ENCODE results near the gene WDR7.

WDR7 gene

GRCh38 chr18:57050310-57050949 lies 399.3 kb downstream of the WDR7 start:
- Histone ChIP-seq H3K4me1 (ENCODE audit: control insufficient read depth in 2 of 2, insufficient read depth in 1 of 2, low read depth in 1 of 2, low read length in 2 of 2) (peaks cover 0 to 8% of the 10 kb centered on the region in 2 donors), H2BK120ac (ENCODE audit: low read depth, low read length) (no peak overlapping the region), H3K4me2 (ENCODE audit: insufficient read depth, low read length, poor library complexity, severe bottlenecking) (no peak overlapping the region), H3K4ac (ENCODE audit: low read length) (no peak overlapping the region), H3K14ac (ENCODE audit: low read length) (no peak overlapping the region), H3K18ac (ENCODE audit: low read length) (peak overlapping the region; percentile 32), H3K79me1 (ENCODE audit: low read depth, low read length) (no peaks in the 10 kb centered on the region), H3K27ac (replicated peaks; ENCODE audit: low read length) (no peak overlapping the region), H2BK15ac (ENCODE audit: low read length) (no peak overlapping the region), H2AFZ (ENCODE audit: low read length) (no peak overlapping the region), H3K27me3 (ENCODE audit: control insufficient read depth in 3 of 3, insufficient read depth in 3 of 3, low read depth in 1 of 3, low read length in 3 of 3) (peaks cover 0 to 22% (median 0%) of the 10 kb centered on the region in 3 experiments), H2BK12ac (ENCODE audit: low read length) (no peak overlapping the region), H4K91ac (ENCODE audit: low read depth, low read length, poor library complexity) (no peak overlapping the region), H2AK5ac (ENCODE audit: low read depth, low read length) (no peak overlapping the region), H3K36me3 (replicated peaks in 1 of 2; ENCODE audit: control insufficient read depth in 2 of 2, insufficient read depth in 2 of 2, low read length in 2 of 2) (no peaks in the 10 kb centered on the region), H2BK5ac (ENCODE audit: low read length) (peak overlapping the region; percentile 7), H4K8ac (ENCODE audit: low read depth, low read length) (no peak overlapping the region), H3K23ac (ENCODE audit: low read depth, low read length, poor library complexity) (no peak overlapping the region), H3K4me3 (ENCODE audit: low read length in 2 of 2) (no peak overlapping the region), H3K9me3 (replicated peaks in 1 of 2; ENCODE audit: control insufficient read depth in 2 of 2, insufficient read depth in 1 of 2, low read depth in 1 of 2, low read length in 2 of 2) (peaks cover 0 to 4% of the 10 kb centered on the region in 2 donors), H3K9ac (ENCODE audit: low read depth, low read length, poor library complexity) (no peak overlapping the region)
- DNase-seq (ENCODE audit: low spot score): no peak
- no CpG with 5 or more reads among the region's 6 CpGs for WGBS, 2 donors (ENCODE audit: extremely low coverage in 2 of 2, insufficient read length in 2 of 2, insufficient replicate concordance in 1 of 2)

- no peak overlapping the region for H3K14ac ChIP-seq (ENCODE audit: low read length)
- peak overlapping the region; percentile 26 for H2AK5ac ChIP-seq (ENCODE audit: low read depth, low read length)
- peaks cover 0 to 2% of the 10 kb centered on the region in 2 donors for H3K9me3 ChIP-seq (replicated peaks in 1 of 2; ENCODE audit: control insufficient read depth in 2 of 2, insufficient read depth in 1 of 2, low read depth in 1 of 2, low read length in 2 of 2)
- H2BK15ac ChIP-seq (ENCODE audit: low read length): no peak overlapping the region
- H3K27me3 ChIP-seq (ENCODE audit: control insufficient read depth in 3 of 3, insufficient read depth in 3 of 3, low read depth in 1 of 3, low read length in 3 of 3): peaks cover 0 to 22% (median 0%) of the 10 kb centered on the region in 3 experiments
- H3K79me1 ChIP-seq (ENCODE audit: low read depth, low read length): no peaks in the 10 kb centered on the region
- peaks cover 0 to 8% of the 10 kb centered on the region in 2 donors for H3K4me1 ChIP-seq (ENCODE audit: control insufficient read depth in 2 of 2, insufficient read depth in 1 of 2, low read depth in 1 of 2, low read length in 2 of 2)
- no peak overlapping the region for H2BK12ac ChIP-seq (ENCODE audit: low read length)
- H2BK5ac ChIP-seq (ENCODE audit: low read length): peak overlapping the region; percentile 7
- no peak overlapping the region for H4K91ac ChIP-seq (ENCODE audit: low read depth, low read length, poor library complexity)
- DNase-seq (ENCODE audit: low spot score): no peak
- no peak overlapping the region for H3K23ac ChIP-seq (ENCODE audit: low read depth, low read length, poor library complexity)
- no peak overlapping the region for H3K27ac ChIP-seq (replicated peaks; ENCODE audit: low read length)
- H3K9ac ChIP-seq (ENCODE audit: low read depth, low read length, poor library complexity): no peak overlapping the region
- H3K4ac ChIP-seq (ENCODE audit: low read length): no peak overlapping the region
- H3K4me2 ChIP-seq (ENCODE audit: insufficient read depth, low read length, poor library complexity, severe bottlenecking): no peak overlapping the region
- no peak overlapping the region for H2BK120ac ChIP-seq (ENCODE audit: low read depth, low read length)
- peak overlapping the region; percentile 11 for H3K18ac ChIP-seq (ENCODE audit: low read length)
- no peak overlapping the region for H2AFZ ChIP-seq (ENCODE audit: low read length)
- WGBS, 2 donors (ENCODE audit: extremely low coverage in 2 of 2, insufficient read length in 2 of 2, insufficient replicate concordance in 1 of 2): no CpG with 5 or more reads among the region's 3 CpGs
- H4K8ac ChIP-seq (ENCODE audit: low read depth, low read length): no peak overlapping the region
- H3K36me3 ChIP-seq (replicated peaks in 1 of 2; ENCODE audit: control insufficient read depth in 2 of 2, insufficient read depth in 2 of 2, low read length in 2 of 2): no peaks in the 10 kb centered on the region
- no peak overlapping the region for H3K4me3 ChIP-seq (ENCODE audit: low read length in 2 of 2)
Measured at GRCh38 chr18:57051021-57051656, 400.0 kb downstream of the WDR7 start.

DNA sequence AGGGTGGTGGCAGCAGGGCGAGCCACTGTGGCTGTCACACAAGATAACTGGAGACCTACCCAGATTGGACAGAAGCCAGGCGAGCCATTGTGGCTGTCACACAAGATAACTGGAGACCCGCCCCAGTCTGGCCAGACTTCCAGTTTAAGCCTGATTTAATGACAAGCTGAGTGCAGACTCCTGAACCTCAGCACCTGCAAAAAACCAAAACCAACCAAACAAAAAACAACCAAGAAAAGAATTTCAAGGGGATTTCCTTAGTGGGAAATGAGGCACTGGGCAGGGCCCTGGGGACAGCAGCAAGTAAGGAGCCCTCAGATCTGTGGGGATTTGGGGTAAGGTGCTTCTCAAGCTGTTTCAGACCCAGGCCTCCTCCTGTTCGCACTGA lies 400.5 kb downstream of the WDR7 start:
- Histone ChIP-seq H4K91ac (ENCODE audit: low read depth, low read length, poor library complexity) (no peak overlapping the region), H3K9me3 (replicated peaks in 1 of 2; ENCODE audit: control insufficient read depth in 2 of 2, insufficient read depth in 1 of 2, low read depth in 1 of 2, low read length in 2 of 2) (no peaks in the 10 kb centered on the region), H3K4me3 (ENCODE audit: low read length in 2 of 2) (no peak overlapping the region), H3K27me3 (ENCODE audit: control insufficient read depth in 3 of 3, insufficient read depth in 3 of 3, low read depth in 1 of 3, low read length in 3 of 3) (peaks cover 0 to 17% (median 0%) of the 10 kb centered on the region in 3 experiments), H3K79me1 (ENCODE audit: low read depth, low read length) (no peaks in the 10 kb centered on the region), H2AFZ (ENCODE audit: low read length) (no peak overlapping the region), H3K36me3 (replicated peaks in 1 of 2; ENCODE audit: control insufficient read depth in 2 of 2, insufficient read depth in 2 of 2, low read length in 2 of 2) (no peaks in the 10 kb centered on the region), H3K27ac (replicated peaks; ENCODE audit: low read length) (no peak overlapping the region), H2BK12ac (ENCODE audit: low read length) (no peak overlapping the region), H3K9ac (ENCODE audit: low read depth, low read length, poor library complexity) (no peak overlapping the region), H2BK120ac (ENCODE audit: low read depth, low read length) (no peak overlapping the region), H3K18ac (ENCODE audit: low read length) (no peak overlapping the region), H2BK15ac (ENCODE audit: low read length) (no peak overlapping the region), H3K23ac (ENCODE audit: low read depth, low read length, poor library complexity) (no peak overlapping the region), H2BK5ac (ENCODE audit: low read length) (no peak overlapping the region), H3K4me2 (ENCODE audit: insufficient read depth, low read length, poor library complexity, severe bottlenecking) (no peak overlapping the region), H4K8ac (ENCODE audit: low read depth, low read length) (no peak overlapping the region), H3K4ac (ENCODE audit: low read length) (no peak overlapping the region), H2AK5ac (ENCODE audit: low read depth, low read length) (no peak overlapping the region), H3K4me1 (ENCODE audit: control insufficient read depth in 2 of 2, insufficient read depth in 1 of 2, low read depth in 1 of 2, low read length in 2 of 2) (peaks cover 0 to 8% of the 10 kb centered on the region in 2 donors), H3K14ac (ENCODE audit: low read length) (no peak overlapping the region)
- DNase-seq (ENCODE audit: low spot score): no peak
- no CpG with 5 or more reads among the region's 4 CpGs for WGBS, 2 donors (ENCODE audit: extremely low coverage in 2 of 2, insufficient read length in 2 of 2, insufficient replicate concordance in 1 of 2)

- no peak overlapping the region for H3K4me3 ChIP-seq (ENCODE audit: low read length in 2 of 2)
- no peak overlapping the region for H3K27ac ChIP-seq (replicated peaks; ENCODE audit: low read length)
Measured at GRCh38 chr18:57052173-57052572, 401.0 kb downstream of the WDR7 start.

More at GRCh38 chr18:57052173-57052572, 401.0 kb downstream of the WDR7 start:
- H3K36me3 ChIP-seq (replicated peaks in 1 of 2; ENCODE audit: control insufficient read depth in 2 of 2, insufficient read depth in 2 of 2, low read length in 2 of 2): no peaks in the 10 kb centered on the region
- H2BK12ac ChIP-seq (ENCODE audit: low read length): no peak overlapping the region
- H3K4me1 ChIP-seq (ENCODE audit: control insufficient read depth in 2 of 2, insufficient read depth in 1 of 2, low read depth in 1 of 2, low read length in 2 of 2): peaks cover 0 to 8% of the 10 kb centered on the region in 2 donors
- H2BK5ac ChIP-seq (ENCODE audit: low read length): no peak overlapping the region
- no CpG with 5 or more reads among the region's 4 CpGs for WGBS, 2 donors (ENCODE audit: extremely low coverage in 2 of 2, insufficient read length in 2 of 2, insufficient replicate concordance in 1 of 2)
- no peak overlapping the region for H2BK120ac ChIP-seq (ENCODE audit: low read depth, low read length)
- no peak overlapping the region for H3K18ac ChIP-seq (ENCODE audit: low read length)
- H3K4ac ChIP-seq (ENCODE audit: low read length): no peak overlapping the region
- peaks cover 0 to 16% (median 0%) of the 10 kb centered on the region in 3 experiments for H3K27me3 ChIP-seq (ENCODE audit: control insufficient read depth in 3 of 3, insufficient read depth in 3 of 3, low read depth in 1 of 3, low read length in 3 of 3)
- H2AK5ac ChIP-seq (ENCODE audit: low read depth, low read length): no peak overlapping the region
- no peak overlapping the region for H3K14ac ChIP-seq (ENCODE audit: low read length)
- H4K91ac ChIP-seq (ENCODE audit: low read depth, low read length, poor library complexity): no peak overlapping the region
- no peak for DNase-seq (ENCODE audit: low spot score)
- H3K4me2 ChIP-seq (ENCODE audit: insufficient read depth, low read length, poor library complexity, severe bottlenecking): no peak overlapping the region
- no peaks in the 10 kb centered on the region for H3K9me3 ChIP-seq (replicated peaks in 1 of 2; ENCODE audit: control insufficient read depth in 2 of 2, insufficient read depth in 1 of 2, low read depth in 1 of 2, low read length in 2 of 2)
- H2AFZ ChIP-seq (ENCODE audit: low read length): no peak overlapping the region
- H3K23ac ChIP-seq (ENCODE audit: low read depth, low read length, poor library complexity): no peak overlapping the region
- H3K9ac ChIP-seq (ENCODE audit: low read depth, low read length, poor library complexity): no peak overlapping the region
- H3K79me1 ChIP-seq (ENCODE audit: low read depth, low read length): no peaks in the 10 kb centered on the region
- no peak overlapping the region for H2BK15ac ChIP-seq (ENCODE audit: low read length)
- H4K8ac ChIP-seq (ENCODE audit: low read depth, low read length): no peak overlapping the region

All from neuronal stem cell (in vitro differentiated cells).